Measurements from ENCODE around the gene TAF4B. TPM values are rescaled to one million over a fixed set of nuclear protein-coding genes. Genes with fewer than 3 reads are reported as not detected.

Gene TAF4B
- total and polyA plus RNA-seq, 2 of the 8 experiments (the other 6 are each of a cell fraction or from before 2014, with no cell fraction given), result 9.3 to 19.8 TPM

GRCh38 chr18:26406324-26406723 lies 180.1 kb downstream of the TAF4B start (continued):
- TF ChIP-seq NANOG (IDR thresholded peaks at IDR 0.05; ENCODE audit: insufficient read depth, low read depth, low read length, poor library complexity, severe bottlenecking) (no peak), SIX5 (IDR thresholded peaks at IDR 0.05; ENCODE audit: low read depth, low read length) (no peak)
- TF ChIP-seq, protein P1, sequence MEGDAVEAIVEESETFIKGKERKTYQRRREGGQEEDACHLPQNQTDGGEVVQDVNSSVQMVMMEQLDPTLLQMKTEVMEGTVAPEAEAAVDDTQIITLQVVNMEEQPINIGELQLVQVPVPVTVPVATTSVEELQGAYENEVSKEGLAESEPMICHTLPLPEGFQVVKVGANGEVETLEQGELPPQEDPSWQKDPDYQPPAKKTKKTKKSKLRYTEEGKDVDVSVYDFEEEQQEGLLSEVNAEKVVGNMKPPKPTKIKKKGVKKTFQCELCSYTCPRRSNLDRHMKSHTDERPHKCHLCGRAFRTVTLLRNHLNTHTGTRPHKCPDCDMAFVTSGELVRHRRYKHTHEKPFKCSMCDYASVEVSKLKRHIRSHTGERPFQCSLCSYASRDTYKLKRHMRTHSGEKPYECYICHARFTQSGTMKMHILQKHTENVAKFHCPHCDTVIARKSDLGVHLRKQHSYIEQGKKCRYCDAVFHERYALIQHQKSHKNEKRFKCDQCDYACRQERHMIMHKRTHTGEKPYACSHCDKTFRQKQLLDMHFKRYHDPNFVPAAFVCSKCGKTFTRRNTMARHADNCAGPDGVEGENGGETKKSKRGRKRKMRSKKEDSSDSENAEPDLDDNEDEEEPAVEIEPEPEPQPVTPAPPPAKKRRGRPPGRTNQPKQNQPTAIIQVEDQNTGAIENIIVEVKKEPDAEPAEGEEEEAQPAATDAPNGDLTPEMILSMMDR (IDR thresholded peaks at IDR 0.05; ENCODE audit: control extremely low read depth in 1 of 3, insufficient read depth in 1 of 3, low read depth in 1 of 3, low read length in 3 of 3), result no peak
